Esophagus muscularis mucosa (tissue), 4 donors: ENCODE results near the gene COL6A1. TPM values are rescaled to one million over a fixed set of nuclear protein-coding genes. Genes with fewer than 3 reads are reported as not detected.
A peak's percentile ranks its signal among the peaks of the same experiment; 100 is the strongest.

ENCODE experiments used
- DNase-seq: peaks from one replicate; pipeline ENCODE4 v3.0.0-alpha.2; 2017; ENCODE audit errors: extremely low spot score
- H3K27ac ChIP-seq, 4 donors: fragments of 200-600 bp; sonication (generic); replicated peaks in 1 of 4; 1 replicate in 3 of 4; 2 replicates in 1 of 4; pipeline ENCODE4 v1.5.1; 2016 to 2019; ENCODE audit warnings: mild to moderate bottlenecking in 1 of 4
- H3K27me3 ChIP-seq, 4 donors: fragments of 200-600 bp; sonication (generic); one replicate each; pipeline versions ENCODE4 v1.5.1 to v1.6.0; 2016 to 2019
- H3K36me3 ChIP-seq, 4 donors: fragments of 200-600 bp; sonication (generic); one replicate each; pipeline ENCODE4 v1.5.1; 2016 to 2019
- H3K4me1 ChIP-seq, 4 donors: fragments of 200-600 bp; sonication (generic); one replicate each; pipeline ENCODE4 v1.5.1; 2016 to 2019
- H3K4me3 ChIP-seq, 4 donors: fragments of 200-600 bp; sonication (generic); 1 replicate in 2 of 4; 2 replicates in 2 of 4; pipeline ENCODE4 v1.5.1; 2016 to 2019; ENCODE audit warnings: mild to moderate bottlenecking in 4 of 4, moderate library complexity in 1 of 4
- H3K9me3 ChIP-seq, 4 donors: fragments of 200-600 bp; sonication (generic); 1 replicate in 3 of 4; 2 replicates in 1 of 4; pipeline ENCODE4 v1.5.1; 2016 to 2019
- EP300 ChIP-seq: sonication (generic); formaldehyde crosslinking; IDR thresholded peaks from one replicate; pipeline ENCODE4 v1.6.1; 2017; ENCODE audit warnings: antibody characterized with exemption
- POLR2A ChIP-seq: fragments of 450-650 bp; IDR thresholded peaks from one replicate; pipeline ENCODE4 v1.6.1; 2017; ENCODE audit warnings: antibody characterized with exemption, moderate library complexity, mild to moderate bottlenecking, low read depth
- POLR2AphosphoS5 ChIP-seq, 2 donors: sonication (generic); formaldehyde crosslinking; IDR thresholded peaks; one replicate each; pipeline ENCODE4 v1.6.1; 2017; ENCODE audit warnings: antibody characterized with exemption in 2 of 2
- WGBS: methylation state at CpG from one replicate; pipeline ENCODE4 v1.1.5; 2018; 5-methylcytosine and 5-hydroxymethylcytosine counted together
- intact Hi-C: fragments of 100-400 bp; cut with DNase I; formaldehyde crosslinking; loops from one replicate; pipeline ENCODE4 v1.15.1; 2023
- total RNA-seq, 4 donors: library from RNA; depleted of rRNA; stranded (reverse); fragments of >200 nt; gene quantifications; one replicate each; pipeline versions ENCODE4 v1.1.0 to v1.2.1, GENCODE V29; 2016
- TF ChIP-seq, protein P1 (sequence below), 3 experiments: fragments of 200-600 bp in 2 of 3; fragments of 450-650 bp in 1 of 3; sonication (generic) in 2 of 3; IDR thresholded peaks; one replicate each; pipeline ENCODE4 v1.5.1; 2017 to 2019; ENCODE audit warnings: antibody characterized with exemption in 3 of 3, mild to moderate bottlenecking in 2 of 3, moderate library complexity in 1 of 3

Gene COL6A1
- total RNA-seq, 4 donors from 2014 or later: 646 to 1,432 (median 1,078) TPM

DNA sequence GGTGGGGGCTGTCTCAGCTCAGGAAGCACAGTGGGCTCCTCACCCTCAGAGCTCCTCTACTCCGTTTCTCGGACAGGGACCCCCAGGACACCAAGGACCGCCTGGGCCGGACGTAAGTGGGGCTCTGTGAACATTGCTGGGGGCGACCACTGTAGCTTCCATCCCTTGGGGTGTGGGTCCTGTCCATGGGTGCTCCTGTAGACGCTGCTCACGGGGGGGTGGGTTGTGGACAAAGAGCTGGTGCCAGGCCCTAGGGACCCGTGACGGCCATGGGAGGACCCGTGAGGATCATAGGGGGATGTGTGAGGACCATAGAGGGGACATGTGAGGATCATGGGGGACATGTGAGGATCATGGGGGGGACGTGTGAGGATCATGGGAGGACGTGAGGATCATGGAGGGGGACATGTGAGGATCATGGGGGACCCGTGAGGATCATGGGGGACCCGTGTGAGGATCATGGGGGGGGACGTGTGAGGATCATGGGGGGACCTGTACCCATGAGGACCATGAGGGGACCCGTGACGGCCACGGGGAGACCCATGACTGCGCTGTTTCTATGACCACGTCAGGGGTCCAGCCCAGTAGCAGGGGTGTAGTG, 18.1 kb downstream of the COL6A1 start:
- intact Hi-C loops: no loop called here
- Histone ChIP-seq H3K27me3 (no peaks in the 10 kb centered on the region), H3K27ac (peak overlapping the region; percentile 79 to 85 (median 81)), H3K4me3 (no peak overlapping the region), H3K4me1 (peaks cover 0 to 60% (median 55%) of the 10 kb centered on the region in 4 donors), H3K9me3 (no peaks in the 10 kb centered on the region), H3K36me3 (peaks cover 82 to 98% (median 96%) of the 10 kb centered on the region in 4 donors)
- DNase-seq: no peak
- WGBS: 71% methylated on average over 21 of the region's 21 CpGs
- TF ChIP-seq EP300 (no peak), POLR2A (no peak), POLR2AphosphoS5 (IDR thresholded peaks at IDR 0.05) (no peak)
- TF ChIP-seq, protein P1, sequence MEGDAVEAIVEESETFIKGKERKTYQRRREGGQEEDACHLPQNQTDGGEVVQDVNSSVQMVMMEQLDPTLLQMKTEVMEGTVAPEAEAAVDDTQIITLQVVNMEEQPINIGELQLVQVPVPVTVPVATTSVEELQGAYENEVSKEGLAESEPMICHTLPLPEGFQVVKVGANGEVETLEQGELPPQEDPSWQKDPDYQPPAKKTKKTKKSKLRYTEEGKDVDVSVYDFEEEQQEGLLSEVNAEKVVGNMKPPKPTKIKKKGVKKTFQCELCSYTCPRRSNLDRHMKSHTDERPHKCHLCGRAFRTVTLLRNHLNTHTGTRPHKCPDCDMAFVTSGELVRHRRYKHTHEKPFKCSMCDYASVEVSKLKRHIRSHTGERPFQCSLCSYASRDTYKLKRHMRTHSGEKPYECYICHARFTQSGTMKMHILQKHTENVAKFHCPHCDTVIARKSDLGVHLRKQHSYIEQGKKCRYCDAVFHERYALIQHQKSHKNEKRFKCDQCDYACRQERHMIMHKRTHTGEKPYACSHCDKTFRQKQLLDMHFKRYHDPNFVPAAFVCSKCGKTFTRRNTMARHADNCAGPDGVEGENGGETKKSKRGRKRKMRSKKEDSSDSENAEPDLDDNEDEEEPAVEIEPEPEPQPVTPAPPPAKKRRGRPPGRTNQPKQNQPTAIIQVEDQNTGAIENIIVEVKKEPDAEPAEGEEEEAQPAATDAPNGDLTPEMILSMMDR (IDR thresholded peaks at IDR 0.05): no peak

DNA sequence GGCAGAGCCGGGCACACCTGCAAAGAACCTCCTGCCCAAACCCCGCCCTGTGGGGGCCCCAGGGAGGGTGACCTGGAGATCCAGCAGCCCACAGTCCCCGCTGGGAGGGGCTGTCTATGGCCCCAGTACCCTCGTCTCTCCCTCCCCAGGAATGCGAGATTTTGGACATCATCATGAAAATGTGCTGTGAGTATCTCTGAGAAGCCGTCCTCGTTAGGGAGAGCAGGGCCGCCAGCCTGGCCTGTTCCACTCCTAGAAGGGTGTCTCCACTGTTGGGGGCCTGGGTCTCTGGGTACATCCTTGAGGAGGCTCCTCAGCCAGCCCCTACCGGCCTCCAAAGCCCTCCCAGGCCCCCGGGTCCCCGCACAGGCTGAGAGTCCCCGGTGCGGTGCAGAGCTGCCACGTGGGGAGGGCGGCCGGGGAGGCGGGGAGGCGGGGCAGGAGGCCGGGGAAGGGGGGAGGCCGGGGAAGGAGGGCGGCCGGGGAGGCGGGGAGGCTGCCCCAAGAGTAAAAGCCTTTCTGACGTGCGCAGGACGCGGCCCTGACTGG, 18.7 kb downstream of the COL6A1 start:
- peaks cover 0 to 54% (median 49%) of the 10 kb centered on the region in 4 donors for H3K4me1 ChIP-seq
- peaks cover 76 to 95% (median 91%) of the 10 kb centered on the region in 4 donors for H3K36me3 ChIP-seq

DNA sequence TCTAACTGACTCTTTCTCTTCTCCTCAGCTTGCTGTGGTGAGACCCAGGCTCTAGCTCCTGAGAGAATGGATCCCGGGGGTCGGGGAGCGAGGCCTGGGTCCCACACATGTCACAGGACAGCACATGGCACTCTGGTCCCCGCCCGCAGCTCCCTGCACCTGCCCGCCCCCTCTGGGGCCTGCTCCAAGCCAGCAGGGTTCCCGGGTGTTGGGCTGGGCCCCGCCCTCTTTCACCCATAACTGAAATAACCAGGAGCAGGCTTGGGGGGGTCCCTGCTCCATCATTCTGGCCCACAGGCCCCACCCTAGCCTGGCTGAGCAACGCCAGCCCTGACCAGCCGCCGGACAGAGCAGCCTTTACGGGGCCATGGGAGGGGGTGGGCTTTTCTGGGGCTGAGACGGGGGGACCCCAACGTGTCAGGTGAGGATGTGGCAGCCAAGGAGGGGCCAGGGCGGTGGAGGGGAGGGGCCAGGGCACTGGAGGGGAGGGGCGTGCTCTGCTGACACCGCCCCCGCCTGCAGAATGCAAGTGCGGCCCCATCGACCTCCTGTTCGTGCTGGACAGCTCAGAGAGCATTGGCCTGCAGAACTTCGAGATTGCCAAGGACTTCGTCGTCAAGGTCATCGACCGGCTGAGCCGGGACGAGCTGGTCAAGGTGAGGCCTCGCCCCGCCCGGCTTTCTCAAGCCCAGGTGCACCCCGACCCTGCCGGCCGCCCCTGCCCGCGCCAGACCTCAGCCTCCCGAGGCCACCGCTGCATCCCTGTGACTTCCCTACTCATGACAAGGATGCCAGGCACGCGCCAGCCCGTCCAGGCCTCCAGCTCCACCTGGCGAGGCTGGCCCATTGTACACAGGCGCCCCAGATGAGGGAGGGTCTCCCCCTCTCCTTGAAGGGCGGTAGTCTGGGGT, 19.4 kb downstream of the COL6A1 start:
- peaks cover 74 to 87% (median 84%) of the 10 kb centered on the region in 4 donors for H3K36me3 ChIP-seq
- H3K9me3 ChIP-seq: no peaks in the 10 kb centered on the region
- peak overlapping the region; percentile 72 to 85 (median 81) for H3K27ac ChIP-seq
- whole genome bisulfite sequencing: 75% methylated on average over 20 of the region's 44 CpGs
- peaks cover 0 to 47% (median 42%) of the 10 kb centered on the region in 4 donors for H3K4me1 ChIP-seq
- intact Hi-C loops: no loop called here
- no peak overlapping the region for H3K4me3 ChIP-seq
- no peak for DNase-seq
- TF ChIP-seq EP300 (no peak), POLR2AphosphoS5 (IDR thresholded peaks at IDR 0.05) (peak in 1 of 2 donors; percentile 49)
- no peaks in the 10 kb centered on the region for H3K27me3 ChIP-seq

More for the DNA sequence above, 18.7 kb downstream of the COL6A1 start:
- peak overlapping the region; percentile 72 to 85 (median 81) for H3K27ac ChIP-seq
- no peaks in the 10 kb centered on the region for H3K27me3 ChIP-seq
- TF ChIP-seq POLR2A (no peak), EP300 (no peak), POLR2AphosphoS5 (IDR thresholded peaks at IDR 0.05) (no peak)
- TF ChIP-seq, protein P1 (IDR thresholded peaks at IDR 0.05): no peak
- intact Hi-C loops: no loop called here
- WGBS: 69% methylated on average over 8 of the region's 27 CpGs
- no peak overlapping the region for H3K4me3 ChIP-seq
- H3K9me3 ChIP-seq: no peaks in the 10 kb centered on the region
- no peak for DNase-seq

DNA sequence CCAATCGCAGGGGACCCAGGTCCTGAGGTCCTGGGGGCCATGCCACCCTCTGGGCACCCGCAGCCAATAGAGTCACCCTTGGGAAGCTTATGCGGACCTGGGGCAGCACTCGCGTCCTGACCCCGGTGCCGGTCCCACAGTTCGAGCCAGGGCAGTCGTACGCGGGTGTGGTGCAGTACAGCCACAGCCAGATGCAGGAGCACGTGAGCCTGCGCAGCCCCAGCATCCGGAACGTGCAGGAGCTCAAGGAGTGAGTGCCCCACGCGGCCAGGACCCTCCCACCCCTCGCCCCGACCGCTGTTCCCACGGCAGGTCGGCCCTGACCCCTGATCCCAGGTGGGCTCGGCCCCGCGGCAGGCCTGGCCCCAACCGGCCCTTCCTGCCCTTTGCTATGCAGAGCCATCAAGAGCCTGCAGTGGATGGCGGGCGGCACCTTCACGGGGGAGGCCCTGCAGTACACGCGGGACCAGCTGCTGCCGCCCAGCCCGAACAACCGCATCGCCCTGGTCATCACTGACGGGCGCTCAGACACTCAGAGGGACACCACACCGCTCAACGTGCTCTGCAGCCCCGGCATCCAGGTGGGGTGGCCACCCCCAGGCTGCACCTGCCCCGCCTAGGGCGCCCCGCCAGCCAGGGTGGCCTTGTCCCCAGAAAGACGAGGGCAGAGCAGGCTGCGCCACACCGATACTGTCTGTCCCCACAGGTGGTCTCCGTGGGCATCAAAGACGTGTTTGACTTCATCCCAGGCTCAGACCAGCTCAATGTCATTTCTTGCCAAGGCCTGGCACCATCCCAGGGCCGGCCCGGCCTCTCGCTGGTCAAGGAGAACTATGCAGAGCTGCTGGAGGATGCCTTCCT, 20.5 kb downstream of the COL6A1 start:
- no peak for DNase-seq
- peaks cover 63 to 77% (median 73%) of the 10 kb centered on the region in 4 donors for H3K36me3 ChIP-seq

DNA sequence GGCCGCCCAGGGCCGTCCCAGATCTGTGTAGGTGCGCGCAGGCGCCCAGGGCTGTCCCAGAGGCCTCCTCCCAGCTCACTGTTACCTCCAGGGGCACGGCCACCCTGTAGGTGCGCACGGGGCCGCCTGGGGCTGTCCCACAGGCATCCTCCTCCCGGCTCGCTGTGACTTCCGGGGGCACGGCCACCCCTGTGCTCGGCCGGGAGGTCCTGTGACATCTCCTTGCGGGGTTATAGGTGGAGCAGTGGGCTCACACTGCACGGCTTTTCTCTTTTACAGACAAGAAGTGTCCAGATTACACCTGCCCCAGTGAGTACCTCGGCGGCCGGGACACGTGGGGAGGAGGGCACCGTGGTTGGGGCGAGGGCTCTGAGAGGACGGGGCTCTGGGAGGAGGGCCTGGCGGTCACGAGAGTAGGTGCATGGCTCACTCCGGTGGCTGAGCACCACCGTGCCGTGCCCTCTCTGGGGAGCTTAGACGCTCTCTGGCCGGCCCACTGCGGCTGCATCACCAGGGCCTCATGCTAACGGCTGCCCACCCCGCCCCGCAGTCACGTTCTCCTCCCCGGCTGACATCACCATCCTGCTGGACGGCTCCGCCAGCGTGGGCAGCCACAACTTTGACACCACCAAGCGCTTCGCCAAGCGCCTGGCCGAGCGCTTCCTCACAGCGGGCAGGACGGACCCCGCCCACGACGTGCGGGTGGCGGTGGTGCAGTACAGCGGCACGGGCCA, 21.4 kb downstream of the COL6A1 start:
- 94% methylated on average over 25 of the region's 54 CpGs for WGBS
- intact Hi-C loops: no loop called here
- Histone ChIP-seq H3K27me3 (no peaks in the 10 kb centered on the region), H3K9me3 (no peaks in the 10 kb centered on the region), H3K27ac (peak overlapping the region in 3 of 4 donors; percentile 40 to 80 (median 72)), H3K36me3 (peaks cover 54 to 67% (median 64%) of the 10 kb centered on the region in 4 donors), H3K4me3 (no peak overlapping the region), H3K4me1 (peaks cover 0 to 37% (median 31%) of the 10 kb centered on the region in 4 donors)
- DNase-seq: peak; percentile 88
- TF ChIP-seq, protein P1 (IDR thresholded peaks at IDR 0.05): no peak
- TF ChIP-seq EP300 (no peak), POLR2AphosphoS5 (IDR thresholded peaks at IDR 0.05) (peak; percentile 14 to 32)

More for the DNA sequence above, 20.5 kb downstream of the COL6A1 start:
- TF ChIP-seq POLR2A (no peak), POLR2AphosphoS5 (IDR thresholded peaks at IDR 0.05) (peak in 1 of 2 donors; percentile 7)
- Histone ChIP-seq H3K27ac (peak overlapping the region; percentile 72 to 85 (median 81)), H3K9me3 (no peaks in the 10 kb centered on the region), H3K4me1 (peaks cover 0 to 39% (median 37%) of the 10 kb centered on the region in 4 donors), H3K27me3 (no peaks in the 10 kb centered on the region), H3K4me3 (no peak overlapping the region)
- intact Hi-C loops: no loop called here
- WGBS: 84% methylated on average over 19 of the region's 51 CpGs
